Hematopoietic multipotent progenitor cell treated with erythropoietin and hydrocortisone succinate and interleukin-3 and kit ligand, for 17 days (in vitro differentiated cells): ENCODE results near the gene PRKCE.

Source experiments
- DNase-seq: peaks from one replicate; pipeline ENCODE4 v3.0.0-alpha.2; 2015; ENCODE audit warnings: low spot score

The PRKCE gene

GRCh38 chr2:45631955-45632354 lies 19.5 kb upstream of the PRKCE start:
- DNase-seq: no peak

GRCh38 chr2:45634223-45634622 lies 17.3 kb upstream of the PRKCE start:
- DNase-seq: no peak

- no peak for DNase-seq
These were observed 15.5 kb upstream of the PRKCE start for GRCh38 chr2:45636008-45636407.

- DNase-seq: no peak
These were observed 14.0 kb upstream of the PRKCE start for GRCh38 chr2:45637440-45637839.

- no peak for DNase-seq
These were observed 10.9 kb upstream of the PRKCE start for GRCh38 chr2:45640576-45640975.

- no peak for DNase-seq
These were observed 8.4 kb upstream of the PRKCE start for GRCh38 chr2:45643095-45643494.

- DNase-seq: peak; percentile 68
These were observed 7.6 kb upstream of the PRKCE start for GRCh38 chr2:45643543-45644542.

GRCh38 chr2:45646289-45646688 lies 5.2 kb upstream of the PRKCE start:
- DNase-seq: no peak

- DNase-seq: no peak
These were observed 4.1 kb upstream of the PRKCE start for GRCh38 chr2:45647356-45647755.

- no peak for DNase-seq
These were observed 3.4 kb upstream of the PRKCE start for GRCh38 chr2:45647986-45648520.

- DNase-seq: no peak
These were observed 2.8 kb upstream of the PRKCE start for GRCh38 chr2:45648636-45649035.

- no peak for DNase-seq
These were observed 2.0 kb upstream of the PRKCE start for GRCh38 chr2:45649462-45649857.

- DNase-seq: peak; percentile 19
These were observed 1.3 kb upstream of the PRKCE start for GRCh38 chr2:45649858-45650811.

- DNase-seq: peak; percentile 55
These were observed 542 bp upstream of the PRKCE start for GRCh38 chr2:45650851-45651414.

GRCh38 chr2:45652090-45653031 lies 886 bp downstream of the PRKCE start:
- DNase-seq: no peak

- no peak for DNase-seq
These were observed 1.8 kb downstream of the PRKCE start for GRCh38 chr2:45653122-45653913.

- DNase-seq: no peak
These were observed 2.8 kb downstream of the PRKCE start for GRCh38 chr2:45654250-45654649.

- no peak for DNase-seq
These were observed 10.4 kb downstream of the PRKCE start for GRCh38 chr2:45661828-45662227.

GRCh38 chr2:45664635-45665261 lies 13.3 kb downstream of the PRKCE start:
- DNase-seq: no peak

GRCh38 chr2:45668509-45668908 lies 17.0 kb downstream of the PRKCE start:
- DNase-seq: no peak
